Stimulated activated CD8-positive, alpha-beta memory T cell treated with anti-CD3 and anti-CD28 coated beads, Interleukin-15, amount 100 ng/mL, for 48 hours (primary cell): ENCODE measurements around the gene ERP29.
"Not testable (repeated sequence)": the region's sequence is repeated elsewhere in the genome, so short reads cannot be mapped to it uniquely, and the experiment has no call there.

Source experiments
- DNase-seq, 2 donors: peaks; one replicate each; pipeline ENCODE4 v3.0.0-alpha.2; 2020; ENCODE audit warnings: low read depth in 2 of 2

Gene ERP29

GRCh38 chr12:112035219-112035785 lies 22.1 kb downstream of the ERP29 start:
- no peak for DNase-seq

- DNase-seq, result not testable (repeated sequence)
Observed at GRCh38 chr12:112036614-112037013, 23.4 kb downstream of the ERP29 start.

- DNase-seq, result no peak
Observed at GRCh38 chr12:112046003-112046402, 32.8 kb downstream of the ERP29 start.

- no peak for DNase-seq
Observed at GRCh38 chr12:112049351-112049750, 36.1 kb downstream of the ERP29 start.

GRCh38 chr12:112061137-112061536 lies 47.9 kb downstream of the ERP29 start:
- DNase-seq, result no peak

- DNase-seq, result no peak
Observed at GRCh38 chr12:112063273-112063672, 50.0 kb downstream of the ERP29 start.

GRCh38 chr12:112066566-112066965 lies 53.3 kb downstream of the ERP29 start:
- no peak for DNase-seq
